ENCODE data around the gene JOSD1.

DNA sequence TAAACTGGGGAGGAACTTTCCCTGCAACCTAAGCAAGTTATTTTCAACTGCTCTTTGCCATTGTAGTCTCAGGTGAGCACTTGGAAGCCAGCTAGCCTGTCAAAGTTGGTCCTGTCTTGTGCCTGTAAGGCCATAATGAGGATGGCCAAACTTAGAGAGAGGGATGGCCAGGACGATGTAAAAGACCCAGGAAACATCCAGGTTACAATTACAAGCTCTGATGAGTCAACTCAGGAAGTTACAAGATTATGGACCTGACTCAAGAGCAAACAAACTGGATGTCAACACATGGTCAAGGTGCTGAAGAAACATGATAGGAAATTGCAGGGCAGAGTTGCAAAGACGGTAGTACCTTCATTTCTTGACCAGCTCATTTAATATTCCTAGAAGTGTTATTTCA is 6.6 kb upstream of the JOSD1 start:
- TF ChIP-seq POLR2AphosphoS5 (IDR thresholded peaks at IDR 0.05) (no peak), POLR2A (IDR thresholded peaks at IDR 0.05; ENCODE audit: low read depth) (no peak)

All from esophagus muscularis mucosa (tissue), 2 donors.